GM23248 (cell line): Measurements from ENCODE around the gene PRDM7. TPM values are rescaled to one million over a fixed set of nuclear protein-coding genes. Genes with fewer than 3 reads are reported as not detected.
"Not testable (repeated sequence)": the region's sequence is repeated elsewhere in the genome, so short reads cannot be mapped to it uniquely, and the experiment has no call there.

Experiments used
- DNase-seq: peaks from one replicate; pipeline ENCODE4 v3.0.0-alpha.2; 2015
- H2AFZ ChIP-seq: fragments of 200-600 bp; sonication (generic); 2 replicates; pipeline ENCODE4 v1.6.1; 2016; ENCODE audit warnings: antibody characterized with exemption
- H3F3A ChIP-seq: fragments of 200-600 bp; sonication (generic); 2 replicates; pipeline ENCODE4 v1.6.1; 2016; ENCODE audit warnings: mild to moderate bottlenecking, antibody characterized with exemption, mixed run types; ENCODE audit not compliant: insufficient read depth
- H3K27ac ChIP-seq: fragments of 200-600 bp; sonication (generic); 2 replicates; pipeline ENCODE4 v1.5.1; 2016; ENCODE audit warnings: mild to moderate bottlenecking
- H3K27me3 ChIP-seq: fragments of 200-600 bp; sonication (generic); replicated peaks from 2 replicates; pipeline ENCODE4 v1.6.1; 2016; ENCODE audit warnings: mild to moderate bottlenecking; ENCODE audit not compliant: insufficient read depth
- H3K36me3 ChIP-seq: fragments of 200-600 bp; sonication (generic); 2 replicates; pipeline ENCODE4 v1.6.1; 2016; ENCODE audit warnings: low read depth, mild to moderate bottlenecking
- H3K4me1 ChIP-seq: fragments of 200-600 bp; sonication (generic); 2 replicates; pipeline ENCODE4 v1.6.1; 2016; ENCODE audit warnings: mild to moderate bottlenecking; ENCODE audit not compliant: insufficient read depth
- H3K4me2 ChIP-seq: fragments of 200-600 bp; sonication (generic); one replicate; pipeline ENCODE4 v1.6.1; 2016; ENCODE audit warnings: mild to moderate bottlenecking; ENCODE audit not compliant: unreplicated experiment
- H3K4me3 ChIP-seq: fragments of 200-600 bp; sonication (generic); 2 replicates; pipeline ENCODE4 v1.5.1; 2016; ENCODE audit warnings: mild to moderate bottlenecking
- H3K79me2 ChIP-seq: fragments of 200-600 bp; sonication (generic); 2 replicates; pipeline ENCODE4 v1.6.1; 2016; ENCODE audit warnings: mild to moderate bottlenecking; ENCODE audit not compliant: insufficient read depth
- H3K9ac ChIP-seq: fragments of 200-600 bp; sonication (generic); 2 replicates; pipeline ENCODE4 v1.6.1; 2016; ENCODE audit warnings: mild to moderate bottlenecking
- H3K9me2 ChIP-seq: fragments of 200-600 bp; sonication (generic); 2 replicates; pipeline ENCODE4 v1.6.1; 2016; ENCODE audit warnings: mixed run types, mild to moderate bottlenecking, moderate library complexity; ENCODE audit not compliant: insufficient read depth
- H3K9me3 ChIP-seq: fragments of 200-600 bp; sonication (generic); one replicate; pipeline ENCODE4 v1.6.1; 2017; ENCODE audit warnings: low read depth
- H4K20me1 ChIP-seq: fragments of 200-600 bp; sonication (generic); 2 replicates; pipeline ENCODE4 v1.6.0; 2016; ENCODE audit not compliant: insufficient read depth
- EZH2 ChIP-seq: fragments of 200-600 bp; sonication (generic); IDR thresholded peaks from 2 replicates; pipeline ENCODE4 v1.6.1; 2018; ENCODE audit warnings: antibody characterized with exemption, mild to moderate bottlenecking; ENCODE audit not compliant: insufficient read depth, poor library complexity, severe bottlenecking
- EZH2phosphoT487 ChIP-seq: fragments of 200-600 bp; sonication (generic); IDR thresholded peaks from 2 replicates; pipeline ENCODE4 v1.6.1; 2018; ENCODE audit warnings: antibody characterized with exemption, moderate library complexity, mild to moderate bottlenecking, low read depth; ENCODE audit not compliant: insufficient read depth
- WGBS, 2 experiments: methylation state at CpG; one replicate each; pipeline ENCODE4 v1.1.6; 2015 to 2017; ENCODE audit warnings: low lambda C conversion rate in 2 of 2, low coverage in 1 of 2; ENCODE audit errors: missing lambda C conversion rate in 2 of 2; 5-methylcytosine and 5-hydroxymethylcytosine counted together
- in situ Hi-C: fragments of 300-500 bp; cut with MboI; formaldehyde crosslinking; loops from 2 replicates; pipeline ENCODE4 v1.15.0; 2020
- polyA plus RNA-seq: library from polyadenylated mRNA; unstranded; fragments of >200 nt; fragmentation: Nextera tagmentation; extraction: Ambion mirVana; gene quantifications from 2 replicates; pipeline ENCODE4 v1.2.1, GENCODE V29; 2016
- total RNA-seq: library from RNA; depleted of rRNA; stranded (reverse); fragments of >200 nt; shearing (Covaris generic); gene quantifications from 2 replicates; pipeline ENCODE4 v1.2.3, GENCODE V29; 2014

Gene PRDM7
- total and polyA plus RNA-seq, 2 experiments from 2014 or later: not detected

DNA sequence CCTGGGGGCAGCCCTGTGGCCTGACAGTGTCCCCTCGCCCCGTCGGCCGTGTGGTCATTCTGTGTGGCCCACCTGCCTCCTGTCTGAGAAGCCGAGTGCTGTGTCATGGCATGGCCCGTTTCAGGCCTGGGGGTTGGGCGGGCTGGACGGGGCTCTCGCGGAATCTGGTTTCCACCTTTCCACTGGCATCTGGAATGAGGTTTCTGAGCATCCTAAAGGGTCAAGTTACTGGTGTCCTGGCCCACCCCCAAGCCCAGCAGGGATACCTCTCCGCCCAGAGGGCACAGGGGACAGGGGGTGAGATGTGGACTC, 65.7 kb downstream of the PRDM7 start:
- 34 to 39% methylated on average over 10 to 11 of the region's 11 CpGs for WGBS, 2 experiments
- Histone ChIP-seq H3K36me3 (no peaks in the 10 kb centered on the region), H3F3A (no peaks in the 10 kb centered on the region), H3K9ac (no peak overlapping the region), H3K4me3 (no peak overlapping the region), H4K20me1 (no peaks in the 10 kb centered on the region), H3K79me2 (no peaks in the 10 kb centered on the region), H3K9me2 (no peaks in the 10 kb centered on the region), H2AFZ (no peak overlapping the region), H3K4me1 (no peaks in the 10 kb centered on the region), H3K9me3 (no peaks in the 10 kb centered on the region), H3K27me3 (no peaks in the 10 kb centered on the region), H3K4me2 (no peak overlapping the region), H3K27ac (no peak overlapping the region)
- DNase-seq: no peak
- TF ChIP-seq EZH2 (no peak), EZH2phosphoT487 (no peak)
- in situ Hi-C loops: no loop called here

DNA sequence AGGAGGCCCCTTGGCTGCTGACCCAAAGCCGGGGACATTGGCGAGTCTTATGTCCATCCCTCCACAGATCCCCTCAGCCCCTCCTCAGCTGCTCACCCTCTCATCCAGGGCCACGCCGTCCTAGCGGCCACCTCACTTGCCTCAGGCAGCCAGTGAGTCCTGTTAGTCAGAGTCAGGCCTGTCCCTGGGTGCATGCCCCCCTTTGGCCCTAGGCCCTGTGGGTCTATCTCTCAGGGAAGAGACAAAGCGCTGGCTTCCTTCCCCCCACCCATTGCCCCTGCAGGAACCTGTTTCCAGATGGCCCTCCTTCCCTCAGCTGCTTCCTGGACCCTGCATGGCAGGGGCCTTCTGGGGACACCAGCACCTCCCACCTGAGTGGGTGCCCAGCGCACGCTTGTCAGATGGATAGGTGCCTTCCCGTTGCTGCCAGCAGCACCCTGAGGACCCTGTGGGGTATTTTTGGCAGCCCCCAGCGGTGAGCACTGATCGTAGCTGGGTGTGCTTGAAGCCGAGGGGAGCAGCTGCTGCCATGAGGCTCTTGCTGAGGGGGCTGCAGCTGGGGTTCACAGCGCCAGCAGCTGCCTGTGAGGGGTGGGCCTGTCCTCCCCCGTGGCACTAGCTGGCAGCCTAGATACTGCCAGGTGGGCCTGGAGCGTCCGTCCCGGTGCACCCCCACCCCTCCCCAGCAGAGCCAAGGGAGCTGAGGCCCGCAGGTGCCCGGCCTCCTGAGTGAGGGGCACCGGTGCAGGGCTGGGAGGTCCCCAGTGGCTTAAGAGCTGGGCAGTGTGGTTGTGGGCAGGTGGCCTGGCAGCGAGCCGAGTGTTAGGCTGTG, 66.2 kb downstream of the PRDM7 start:
- H3K36me3 ChIP-seq: no peaks in the 10 kb centered on the region
- no peak overlapping the region for H3K9ac ChIP-seq
- no peaks in the 10 kb centered on the region for H3K9me2 ChIP-seq
- no peak overlapping the region for H3K27ac ChIP-seq
- no peak for DNase-seq
- no peak for TF ChIP-seq EZH2
- TF ChIP-seq EZH2phosphoT487: no peak
- no peaks in the 10 kb centered on the region for H3F3A ChIP-seq
- H2AFZ ChIP-seq: no peak overlapping the region
- no peaks in the 10 kb centered on the region for H3K27me3 ChIP-seq
- H3K9me3 ChIP-seq: no peaks in the 10 kb centered on the region
- H3K79me2 ChIP-seq: no peaks in the 10 kb centered on the region
- H3K4me2 ChIP-seq: no peak overlapping the region
- H3K4me1 ChIP-seq: no peaks in the 10 kb centered on the region
- H4K20me1 ChIP-seq: no peaks in the 10 kb centered on the region
- no peak overlapping the region for H3K4me3 ChIP-seq
- WGBS, 2 experiments: 59 to 70% methylated on average over 17 to 22 of the region's 22 CpGs
- in situ Hi-C loops: no loop called here

DNA sequence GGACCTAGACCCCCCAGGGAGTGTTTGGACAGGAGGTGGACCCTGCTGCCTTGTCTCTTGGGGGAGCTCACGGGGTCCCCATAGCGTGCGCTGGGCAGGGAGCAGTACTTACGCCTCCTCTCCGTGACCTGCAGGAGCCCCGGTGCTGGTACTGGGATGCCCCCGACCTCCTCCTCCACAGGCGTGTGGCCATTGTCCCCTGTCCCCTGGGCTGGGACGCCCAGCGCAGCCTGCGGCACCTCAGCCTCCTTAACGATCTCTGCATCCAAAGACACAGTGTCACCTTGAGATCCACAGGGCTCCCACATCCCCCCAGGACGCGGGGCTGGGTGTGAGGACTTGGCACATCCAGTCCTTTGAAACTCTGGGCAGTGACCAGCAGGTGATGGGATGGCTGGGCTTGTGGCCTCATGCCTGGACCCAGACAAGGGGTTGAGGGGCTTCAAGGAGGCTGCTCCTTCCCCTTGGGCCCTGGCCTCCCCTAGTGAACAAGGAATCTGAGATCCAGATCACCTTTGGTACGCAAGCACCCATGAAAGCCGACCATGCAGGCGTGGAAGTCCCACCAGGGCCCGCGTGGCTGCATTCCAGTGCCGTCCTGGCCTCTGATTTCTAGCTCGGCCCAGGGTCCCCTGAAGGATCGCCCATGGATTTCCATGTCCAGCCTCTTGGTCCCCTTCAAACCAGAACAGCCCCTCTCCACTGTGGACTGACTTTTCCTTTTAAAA, 67.8 kb downstream of the PRDM7 start:
- WGBS, 2 experiments: 90 to 91% methylated on average over 22 of the region's 22 CpGs
- Histone ChIP-seq H3K4me2 (no peak overlapping the region), H3K27ac (no peak overlapping the region), H3F3A (no peaks in the 10 kb centered on the region), H3K9me2 (no peaks in the 10 kb centered on the region), H3K9me3 (no peaks in the 10 kb centered on the region), H3K9ac (no peak overlapping the region), H2AFZ (no peak overlapping the region), H4K20me1 (no peaks in the 10 kb centered on the region), H3K36me3 (no peaks in the 10 kb centered on the region), H3K4me3 (no peak overlapping the region), H3K4me1 (no peaks in the 10 kb centered on the region), H3K27me3 (no peaks in the 10 kb centered on the region), H3K79me2 (no peaks in the 10 kb centered on the region)
- in situ Hi-C loops: no loop called here
- TF ChIP-seq EZH2: no peak
- TF ChIP-seq EZH2phosphoT487: no peak
- no peak for DNase-seq

DNA sequence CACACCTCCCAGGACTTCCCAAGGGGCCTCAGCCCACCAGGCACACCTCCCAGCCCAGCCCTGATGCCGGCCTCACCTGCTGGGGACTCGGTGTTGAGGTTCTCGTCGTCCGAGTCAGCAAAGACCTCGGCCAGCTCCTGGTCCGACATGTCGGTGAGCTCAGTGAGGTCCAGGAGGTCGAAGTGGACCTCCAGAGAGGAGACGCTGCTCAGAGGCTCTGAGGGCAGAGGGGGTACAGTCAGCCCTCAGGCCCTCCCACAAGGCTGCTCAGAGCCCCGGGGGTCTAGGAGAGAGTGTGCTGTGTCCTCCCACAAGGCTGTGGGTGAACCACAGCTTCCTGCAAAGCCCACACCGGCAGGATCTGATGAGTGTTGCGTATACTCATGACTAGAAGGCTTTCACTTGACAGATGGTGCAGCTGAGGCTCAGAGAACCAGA, 68.4 kb downstream of the PRDM7 start:
- Histone ChIP-seq H3K36me3 (no peaks in the 10 kb centered on the region), H3K9ac (no peak overlapping the region), H3K79me2 (no peaks in the 10 kb centered on the region), H3K27me3 (no peaks in the 10 kb centered on the region), H3K4me2 (no peak overlapping the region), H3F3A (no peaks in the 10 kb centered on the region), H2AFZ (no peak overlapping the region), H3K4me1 (no peaks in the 10 kb centered on the region), H4K20me1 (no peaks in the 10 kb centered on the region), H3K27ac (no peak overlapping the region), H3K4me3 (no peak overlapping the region), H3K9me2 (no peaks in the 10 kb centered on the region), H3K9me3 (no peaks in the 10 kb centered on the region)
- TF ChIP-seq EZH2phosphoT487 (no peak), EZH2 (no peak)
- WGBS, 2 experiments: 71 to 74% methylated on average over 13 of the region's 13 CpGs
- DNase-seq: no peak
- in situ Hi-C loops: no loop called here

GRCh38 chr16:90007635-90008234, 69.4 kb downstream of the PRDM7 start:
- H3K27ac ChIP-seq, H4K20me1 ChIP-seq, in situ Hi-C loops, H3F3A ChIP-seq, H3K9ac ChIP-seq, H3K9me2 ChIP-seq, DNase-seq, H3K9me3 ChIP-seq, H3K27me3 ChIP-seq, H3K4me1 ChIP-seq, H3K79me2 ChIP-seq, H3K4me3 ChIP-seq, H2AFZ ChIP-seq, H3K4me2 ChIP-seq, H3K36me3 ChIP-seq: not testable (repeated sequence)
- WGBS, 2 experiments: 67% methylated on average over 9 to 13 of the region's 13 CpGs
